SK-N-SH (cell line): Measurements from ENCODE around the gene RAPGEF6.

Experiments used
- EZH2phosphoT487 ChIP-seq: fragments of 200-600 bp; sonication (generic); IDR thresholded peaks from 2 replicates; pipeline ENCODE4 v1.6.1; 2017; ENCODE audit warnings: low read depth, mixed run types, mild to moderate bottlenecking, antibody characterized with exemption, moderate library complexity, borderline replicate concordance
- NRF1 ChIP-seq: IDR thresholded peaks from 2 replicates; pipeline ENCODE4 v1.6.1; 2012; ENCODE audit warnings: low read depth, mild to moderate bottlenecking, low read length
- POLR2AphosphoS5 ChIP-seq: IDR thresholded peaks from 2 replicates; pipeline ENCODE4 v1.6.1; 2012; ENCODE audit warnings: low read depth, low read length
- RCOR1 ChIP-seq: fragments of 150-350 bp; IDR thresholded peaks from 2 replicates; pipeline ENCODE4 v1.6.1; 2017; ENCODE audit warnings: antibody characterized with exemption, low read length
- RXRA ChIP-seq: IDR thresholded peaks from 2 replicates; pipeline ENCODE4 v1.4.0; 2012; ENCODE audit warnings: low read depth, mild to moderate bottlenecking, borderline replicate concordance
- TAF1 ChIP-seq: IDR thresholded peaks from 2 replicates; pipeline ENCODE4 v1.6.1; 2012; ENCODE audit warnings: low read depth, mild to moderate bottlenecking, low read length, moderate library complexity, borderline replicate concordance
- TCF12 ChIP-seq: IDR thresholded peaks from 2 replicates; pipeline ENCODE4 v1.4.0; 2012
- YY1 ChIP-seq: IDR thresholded peaks from 2 replicates; pipeline ENCODE4 v1.4.0; 2012; ENCODE audit warnings: low read depth, mild to moderate bottlenecking
- TF ChIP-seq, protein P1 (sequence below): IDR thresholded peaks from 2 replicates; pipeline ENCODE4 v1.4.0; 2012; ENCODE audit warnings: low read depth, borderline replicate concordance
- TF ChIP-seq, protein P2 (sequence below): fragments of 200-600 bp; sonication (generic); IDR thresholded peaks from 2 replicates; pipeline ENCODE4 v1.6.1; 2017; ENCODE audit warnings: antibody characterized with exemption, mild to moderate bottlenecking, moderate library complexity
- TF ChIP-seq, protein P3 (sequence below): fragments of 150-350 bp; IDR thresholded peaks from 2 replicates; pipeline ENCODE4 v1.6.1; 2017; ENCODE audit warnings: antibody characterized with exemption, low read length, low read depth, borderline replicate concordance
- TF ChIP-seq, protein P4 (sequence below): IDR thresholded peaks from 2 replicates; pipeline ENCODE4 v1.4.0; 2012; ENCODE audit warnings: low read depth

DNA sequence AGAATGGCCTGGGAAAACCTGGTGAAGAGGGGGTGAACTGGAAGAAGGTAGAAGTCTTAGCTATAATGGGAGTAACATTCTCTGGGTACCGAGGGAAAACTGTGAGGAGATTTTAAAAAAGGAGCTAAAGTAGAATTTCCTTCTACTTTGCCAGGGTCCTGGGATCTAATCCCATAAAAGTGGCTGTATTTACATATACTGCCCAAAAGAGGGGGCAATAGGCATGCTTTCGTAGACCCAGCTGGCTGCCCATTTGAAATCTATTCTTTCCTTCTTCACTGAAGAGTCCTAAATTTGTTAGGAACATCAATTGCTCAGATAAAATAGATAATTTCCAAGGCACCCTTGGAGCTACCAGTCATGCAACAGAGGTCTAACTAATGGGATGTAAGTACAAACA is 212.0 kb downstream of the RAPGEF6 start:
- no peak for TF ChIP-seq TAF1
- TF ChIP-seq, protein P1, sequence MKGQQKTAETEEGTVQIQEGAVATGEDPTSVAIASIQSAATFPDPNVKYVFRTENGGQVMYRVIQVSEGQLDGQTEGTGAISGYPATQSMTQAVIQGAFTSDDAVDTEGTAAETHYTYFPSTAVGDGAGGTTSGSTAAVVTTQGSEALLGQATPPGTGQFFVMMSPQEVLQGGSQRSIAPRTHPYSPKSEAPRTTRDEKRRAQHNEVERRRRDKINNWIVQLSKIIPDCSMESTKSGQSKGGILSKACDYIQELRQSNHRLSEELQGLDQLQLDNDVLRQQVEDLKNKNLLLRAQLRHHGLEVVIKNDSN = no peak
- TF ChIP-seq EZH2phosphoT487 = no peak
- TF ChIP-seq YY1 = no peak
- TF ChIP-seq, protein P2, sequence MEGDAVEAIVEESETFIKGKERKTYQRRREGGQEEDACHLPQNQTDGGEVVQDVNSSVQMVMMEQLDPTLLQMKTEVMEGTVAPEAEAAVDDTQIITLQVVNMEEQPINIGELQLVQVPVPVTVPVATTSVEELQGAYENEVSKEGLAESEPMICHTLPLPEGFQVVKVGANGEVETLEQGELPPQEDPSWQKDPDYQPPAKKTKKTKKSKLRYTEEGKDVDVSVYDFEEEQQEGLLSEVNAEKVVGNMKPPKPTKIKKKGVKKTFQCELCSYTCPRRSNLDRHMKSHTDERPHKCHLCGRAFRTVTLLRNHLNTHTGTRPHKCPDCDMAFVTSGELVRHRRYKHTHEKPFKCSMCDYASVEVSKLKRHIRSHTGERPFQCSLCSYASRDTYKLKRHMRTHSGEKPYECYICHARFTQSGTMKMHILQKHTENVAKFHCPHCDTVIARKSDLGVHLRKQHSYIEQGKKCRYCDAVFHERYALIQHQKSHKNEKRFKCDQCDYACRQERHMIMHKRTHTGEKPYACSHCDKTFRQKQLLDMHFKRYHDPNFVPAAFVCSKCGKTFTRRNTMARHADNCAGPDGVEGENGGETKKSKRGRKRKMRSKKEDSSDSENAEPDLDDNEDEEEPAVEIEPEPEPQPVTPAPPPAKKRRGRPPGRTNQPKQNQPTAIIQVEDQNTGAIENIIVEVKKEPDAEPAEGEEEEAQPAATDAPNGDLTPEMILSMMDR = peak; percentile 75
- no peak for TF ChIP-seq RCOR1
- TF ChIP-seq RXRA = no peak
- no peak for TF ChIP-seq NRF1
- TF ChIP-seq POLR2AphosphoS5 = no peak
- no peak for TF ChIP-seq TCF12
- TF ChIP-seq, protein P3, sequence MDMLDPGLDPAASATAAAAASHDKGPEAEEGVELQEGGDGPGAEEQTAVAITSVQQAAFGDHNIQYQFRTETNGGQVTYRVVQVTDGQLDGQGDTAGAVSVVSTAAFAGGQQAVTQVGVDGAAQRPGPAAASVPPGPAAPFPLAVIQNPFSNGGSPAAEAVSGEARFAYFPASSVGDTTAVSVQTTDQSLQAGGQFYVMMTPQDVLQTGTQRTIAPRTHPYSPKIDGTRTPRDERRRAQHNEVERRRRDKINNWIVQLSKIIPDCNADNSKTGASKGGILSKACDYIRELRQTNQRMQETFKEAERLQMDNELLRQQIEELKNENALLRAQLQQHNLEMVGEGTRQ = no peak
- TF ChIP-seq, protein P4, sequence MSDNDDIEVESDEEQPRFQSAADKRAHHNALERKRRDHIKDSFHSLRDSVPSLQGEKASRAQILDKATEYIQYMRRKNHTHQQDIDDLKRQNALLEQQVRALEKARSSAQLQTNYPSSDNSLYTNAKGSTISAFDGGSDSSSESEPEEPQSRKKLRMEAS = no peak
